ENCODE data around the gene GNB5.

GRCh38 chr15:52066842-52067544, 124.2 kb downstream of the GNB5 start:
- TF ChIP-seq ZFP30 (CRISPR knock-in tag; IDR thresholded peaks at IDR 0.05) = no peak
- no peak for TF ChIP-seq SNAI2 (CRISPR knock-in tag; IDR thresholded peaks at IDR 0.05)
- TF ChIP-seq ZFP3 (CRISPR knock-in tag; IDR thresholded peaks at IDR 0.05) = no peak
- no peak for TF ChIP-seq ARNTL (CRISPR knock-in tag; IDR thresholded peaks at IDR 0.05; ENCODE audit: borderline replicate concordance, low read depth)
- no peak for TF ChIP-seq CREB5 (CRISPR knock-in tag; IDR thresholded peaks at IDR 0.05; ENCODE audit: low read depth)
- TF ChIP-seq TOX (CRISPR knock-in tag; IDR thresholded peaks at IDR 0.05; ENCODE audit: borderline replicate concordance) = no peak
- TF ChIP-seq ZNF70 (CRISPR knock-in tag; IDR thresholded peaks at IDR 0.05) = no peak

All from SK-N-SH treated with all-trans-retinoic acid at 6 μM for 48 hours (cell line).